ENCODE measurements around the gene KCTD17. TPM values are rescaled to one million over a fixed set of nuclear protein-coding genes. Genes with fewer than 3 reads are reported as not detected.

KCTD17 gene
- total RNA-seq, 2 experiments from 2014 or later = 17.3 to 17.9 TPM

DNA sequence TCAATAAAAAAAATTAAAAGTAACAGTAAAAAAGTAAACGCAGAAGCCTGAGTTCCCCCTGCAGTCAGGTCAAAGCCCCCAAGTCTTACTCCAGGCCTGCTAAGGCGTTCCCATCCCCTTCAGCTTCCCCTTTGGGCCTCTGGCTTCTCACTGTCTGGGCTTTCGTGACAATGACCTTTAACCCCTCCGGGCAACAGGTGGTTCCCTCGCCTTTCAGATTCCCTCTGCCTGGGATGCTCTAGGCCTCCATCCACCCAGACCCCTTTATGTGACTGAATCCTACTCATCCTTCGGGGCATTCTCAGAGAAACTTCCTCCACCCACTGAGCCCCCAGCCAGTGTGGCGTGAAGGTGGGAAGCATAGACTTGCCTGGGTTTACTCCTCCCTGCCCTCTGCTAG is 24.0 kb upstream of the KCTD17 start:
- no peaks in the 10 kb centered on the region for H3K36me3 Mint-ChIP-seq (ENCODE audit: low read depth)
- CTCF ChIA-PET = no interaction called here
- intact Hi-C loops (cut with DNase I, micrococcal nuclease) = no loop called here
- Histone ChIP-seq H3K9me3 (ENCODE audit: control insufficient read depth in 1 of 2, insufficient read depth in 1 of 2, low read length in 2 of 2) (no peaks in the 10 kb centered on the region), H3K36me3 (ENCODE audit: insufficient read depth, low read length) (no peaks in the 10 kb centered on the region), H3K4me1 (ENCODE audit: insufficient read depth, low read length) (no peaks in the 10 kb centered on the region), H3K27ac (ENCODE audit: low read depth in 1 of 2, low read length in 2 of 2) (no peak overlapping the region), H3K27me3 (ENCODE audit: control insufficient read depth in 1 of 2, insufficient read depth in 2 of 2, low read length in 2 of 2) (no peaks in the 10 kb centered on the region), H3K4me3 (ENCODE audit: low read length) (no peak overlapping the region)
- H3K4me3 Mint-ChIP-seq = no peak overlapping the region
- no peaks in the 10 kb centered on the region for H3K9me3 Mint-ChIP-seq
- TF ChIP-seq, protein P1, sequence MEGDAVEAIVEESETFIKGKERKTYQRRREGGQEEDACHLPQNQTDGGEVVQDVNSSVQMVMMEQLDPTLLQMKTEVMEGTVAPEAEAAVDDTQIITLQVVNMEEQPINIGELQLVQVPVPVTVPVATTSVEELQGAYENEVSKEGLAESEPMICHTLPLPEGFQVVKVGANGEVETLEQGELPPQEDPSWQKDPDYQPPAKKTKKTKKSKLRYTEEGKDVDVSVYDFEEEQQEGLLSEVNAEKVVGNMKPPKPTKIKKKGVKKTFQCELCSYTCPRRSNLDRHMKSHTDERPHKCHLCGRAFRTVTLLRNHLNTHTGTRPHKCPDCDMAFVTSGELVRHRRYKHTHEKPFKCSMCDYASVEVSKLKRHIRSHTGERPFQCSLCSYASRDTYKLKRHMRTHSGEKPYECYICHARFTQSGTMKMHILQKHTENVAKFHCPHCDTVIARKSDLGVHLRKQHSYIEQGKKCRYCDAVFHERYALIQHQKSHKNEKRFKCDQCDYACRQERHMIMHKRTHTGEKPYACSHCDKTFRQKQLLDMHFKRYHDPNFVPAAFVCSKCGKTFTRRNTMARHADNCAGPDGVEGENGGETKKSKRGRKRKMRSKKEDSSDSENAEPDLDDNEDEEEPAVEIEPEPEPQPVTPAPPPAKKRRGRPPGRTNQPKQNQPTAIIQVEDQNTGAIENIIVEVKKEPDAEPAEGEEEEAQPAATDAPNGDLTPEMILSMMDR (IDR thresholded peaks at IDR 0.05) = no peak
- no peak overlapping the region for H3K27ac Mint-ChIP-seq
- DNase-seq (no peak), ATAC-seq (ENCODE audit: poor library complexity) (no peak)
- POLR2A ChIA-PET = no interaction called here
- no peaks in the 10 kb centered on the region for H3K4me1 Mint-ChIP-seq (ENCODE audit: low read depth)
- H3K27me3 Mint-ChIP-seq = no peaks in the 10 kb centered on the region

DNA sequence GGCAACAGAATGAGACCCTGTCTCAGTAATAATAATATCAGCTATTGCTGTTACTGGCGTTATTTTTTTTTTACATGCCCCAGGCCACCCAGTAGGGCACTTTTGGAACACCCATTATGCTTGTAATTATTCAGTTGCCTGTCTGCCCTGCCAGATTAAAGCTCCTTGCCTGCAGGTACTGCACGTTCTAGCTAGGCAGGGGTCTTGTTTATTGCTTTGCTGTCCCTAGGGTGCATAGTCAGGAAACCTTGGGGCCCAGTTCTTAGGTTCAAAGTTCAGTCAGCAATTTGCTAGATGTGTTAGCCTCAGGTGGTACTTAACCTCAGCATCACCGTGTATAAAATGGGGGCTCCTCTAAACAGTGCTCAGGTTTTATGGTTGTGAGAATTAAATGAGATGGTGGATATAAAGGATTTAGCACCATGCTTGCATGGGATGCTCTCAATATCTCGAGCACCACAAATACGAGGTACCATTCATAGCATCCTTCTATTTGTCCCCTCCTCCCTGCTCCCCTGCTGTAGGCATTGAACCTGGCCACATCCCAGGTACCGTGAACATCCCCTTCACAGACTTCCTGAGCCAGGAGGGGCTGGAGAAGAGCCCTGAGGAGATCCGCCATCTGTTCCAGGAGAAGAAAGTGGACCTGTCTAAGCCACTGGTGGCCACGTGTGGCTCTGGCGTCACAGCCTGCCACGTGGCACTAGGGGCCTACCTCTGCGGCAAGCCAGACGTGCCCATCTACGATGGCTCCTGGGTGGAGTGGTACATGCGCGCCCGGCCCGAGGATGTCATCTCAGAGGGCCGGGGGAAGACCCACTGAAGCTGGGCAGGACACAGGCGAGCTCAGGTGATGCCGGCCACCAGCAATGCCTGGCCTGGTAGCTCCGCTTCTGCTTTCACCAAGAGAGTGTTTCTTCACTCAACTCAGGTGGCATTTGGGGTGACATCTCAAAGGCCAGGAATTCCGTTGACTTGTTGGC is 22.6 kb upstream of the KCTD17 start:
- intact Hi-C loops (cut with DNase I, micrococcal nuclease) = no loop called here
- ChIA-PET POLR2A (no interaction called here), CTCF (no interaction called here)
- no peaks in the 10 kb centered on the region for H3K27me3 ChIP-seq (ENCODE audit: control insufficient read depth in 1 of 2, insufficient read depth in 2 of 2, low read length in 2 of 2)
- Mint-ChIP-seq H3K4me1 (ENCODE audit: low read depth) (no peaks in the 10 kb centered on the region), H3K4me3 (no peak overlapping the region), H3K27me3 (no peaks in the 10 kb centered on the region), H3K27ac (no peak overlapping the region), H3K9me3 (no peaks in the 10 kb centered on the region), H3K36me3 (ENCODE audit: low read depth) (no peaks in the 10 kb centered on the region)
- no peaks in the 10 kb centered on the region for H3K36me3 ChIP-seq (ENCODE audit: insufficient read depth, low read length)
- TF ChIP-seq, protein P1 (IDR thresholded peaks at IDR 0.05) = no peak
- DNase-seq (no peak), ATAC-seq (ENCODE audit: poor library complexity) (no peak)
- H3K9me3 ChIP-seq (ENCODE audit: control insufficient read depth in 1 of 2, insufficient read depth in 1 of 2, low read length in 2 of 2) = no peaks in the 10 kb centered on the region
- H3K4me3 ChIP-seq (ENCODE audit: low read length) = no peak overlapping the region
- H3K4me1 ChIP-seq (ENCODE audit: insufficient read depth, low read length) = no peaks in the 10 kb centered on the region
- no peak overlapping the region for H3K27ac ChIP-seq (ENCODE audit: low read depth in 1 of 2, low read length in 2 of 2)

DNA sequence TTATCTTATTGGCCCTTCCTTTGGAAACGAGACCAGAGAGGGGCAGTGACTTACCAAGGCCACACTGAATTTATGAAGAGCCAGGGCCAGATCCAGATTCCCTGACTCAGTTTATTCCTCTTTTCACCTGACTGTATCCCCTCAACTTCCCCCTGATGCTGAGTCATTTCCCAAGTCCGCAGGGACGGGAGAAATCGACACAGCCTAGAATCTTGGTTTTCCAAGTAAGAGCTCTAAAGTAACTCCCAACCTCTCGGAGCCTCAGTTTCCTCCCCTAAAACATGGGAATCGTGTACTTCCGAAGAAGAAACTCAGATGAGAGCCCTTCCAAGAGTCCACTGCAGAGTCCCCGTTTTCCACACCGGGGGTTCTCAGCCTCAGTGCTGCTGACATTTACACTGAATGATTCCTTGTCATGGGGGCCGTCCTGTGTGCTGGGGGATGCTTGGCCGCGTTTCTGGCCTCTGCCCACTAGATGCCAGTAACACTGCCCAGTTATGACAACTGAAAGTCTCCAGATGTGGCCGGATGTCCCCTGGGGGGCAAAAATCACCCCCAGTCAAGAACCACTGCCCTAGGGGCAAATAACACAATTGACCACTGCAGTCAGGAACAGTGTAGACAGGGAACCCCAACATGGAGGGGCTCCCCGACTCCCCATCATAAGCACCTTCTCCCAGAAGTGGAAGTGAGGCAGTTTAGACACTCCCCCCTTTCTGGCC is 20.8 kb upstream of the KCTD17 start:
- H3K4me1 Mint-ChIP-seq (ENCODE audit: low read depth) = no peaks in the 10 kb centered on the region
- no peaks in the 10 kb centered on the region for H3K36me3 Mint-ChIP-seq (ENCODE audit: low read depth)
- ATAC-seq (ENCODE audit: poor library complexity) (no peak), DNase-seq (no peak)
- ChIA-PET POLR2A (interaction anchor here (1.0 kb wide), 1 partner anchor 21 kb away, joined by 3 read pairs; the partner anchor contains the start of gene KCTD17), CTCF (interaction anchor here (1.4 kb wide), 1 partner anchor 9 kb away, joined by 3 read pairs; no protein-coding TSS in a partner anchor)
- no peak overlapping the region for H3K4me3 Mint-ChIP-seq
- Histone ChIP-seq H3K27ac (ENCODE audit: low read depth in 1 of 2, low read length in 2 of 2) (no peak overlapping the region), H3K4me1 (ENCODE audit: insufficient read depth, low read length) (no peaks in the 10 kb centered on the region), H3K36me3 (ENCODE audit: insufficient read depth, low read length) (no peaks in the 10 kb centered on the region), H3K4me3 (ENCODE audit: low read length) (no peak overlapping the region), H3K27me3 (ENCODE audit: control insufficient read depth in 1 of 2, insufficient read depth in 2 of 2, low read length in 2 of 2) (no peaks in the 10 kb centered on the region), H3K9me3 (ENCODE audit: control insufficient read depth in 1 of 2, insufficient read depth in 1 of 2, low read length in 2 of 2) (no peaks in the 10 kb centered on the region)
- H3K27ac Mint-ChIP-seq = no peak overlapping the region
- no peaks in the 10 kb centered on the region for H3K9me3 Mint-ChIP-seq
- TF ChIP-seq, protein P1 (IDR thresholded peaks at IDR 0.05) = no peak
- intact Hi-C loops (cut with DNase I, micrococcal nuclease) = no loop called here
- peaks cover 8% of the 10 kb centered on the region for H3K27me3 Mint-ChIP-seq
